Measurements from ENCODE around the gene HTR3A.

DNA sequence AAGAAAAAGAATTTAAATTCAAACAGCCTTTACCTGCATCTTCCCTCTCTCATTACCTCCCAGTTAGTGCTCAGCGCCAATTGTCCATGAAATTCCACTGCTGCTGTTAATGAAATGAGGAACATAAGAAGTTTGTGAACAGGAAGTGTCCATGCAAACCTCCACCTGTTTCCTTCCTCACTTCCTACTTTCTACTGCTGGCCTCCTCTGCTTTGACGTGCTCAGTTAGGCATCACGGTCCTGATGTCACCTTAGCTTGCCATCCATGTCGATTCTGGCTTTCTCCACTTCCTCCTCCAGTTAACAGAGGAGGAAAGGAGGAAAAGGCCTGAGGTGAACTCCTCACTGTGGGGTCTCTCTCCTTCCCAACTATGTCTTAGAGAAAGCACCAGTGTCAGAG lies 26.9 kb upstream of the HTR3A start:
- TF ChIP-seq POLR2A (IDR thresholded peaks at IDR 0.05) (no peak), EP300 (IDR thresholded peaks at IDR 0.05) (no peak)
- TF ChIP-seq, protein P1, sequence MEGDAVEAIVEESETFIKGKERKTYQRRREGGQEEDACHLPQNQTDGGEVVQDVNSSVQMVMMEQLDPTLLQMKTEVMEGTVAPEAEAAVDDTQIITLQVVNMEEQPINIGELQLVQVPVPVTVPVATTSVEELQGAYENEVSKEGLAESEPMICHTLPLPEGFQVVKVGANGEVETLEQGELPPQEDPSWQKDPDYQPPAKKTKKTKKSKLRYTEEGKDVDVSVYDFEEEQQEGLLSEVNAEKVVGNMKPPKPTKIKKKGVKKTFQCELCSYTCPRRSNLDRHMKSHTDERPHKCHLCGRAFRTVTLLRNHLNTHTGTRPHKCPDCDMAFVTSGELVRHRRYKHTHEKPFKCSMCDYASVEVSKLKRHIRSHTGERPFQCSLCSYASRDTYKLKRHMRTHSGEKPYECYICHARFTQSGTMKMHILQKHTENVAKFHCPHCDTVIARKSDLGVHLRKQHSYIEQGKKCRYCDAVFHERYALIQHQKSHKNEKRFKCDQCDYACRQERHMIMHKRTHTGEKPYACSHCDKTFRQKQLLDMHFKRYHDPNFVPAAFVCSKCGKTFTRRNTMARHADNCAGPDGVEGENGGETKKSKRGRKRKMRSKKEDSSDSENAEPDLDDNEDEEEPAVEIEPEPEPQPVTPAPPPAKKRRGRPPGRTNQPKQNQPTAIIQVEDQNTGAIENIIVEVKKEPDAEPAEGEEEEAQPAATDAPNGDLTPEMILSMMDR (IDR thresholded peaks at IDR 0.05) = no peak
